GM19397 (cell line): Measurements from ENCODE around the gene SPSB3.

Source experiments
- ATAC-seq: cut with Tn5 transposase; IDR thresholded peaks from one replicate; pipeline ENCODE4 v1.9.1; 2021; ENCODE audit warnings: mild to moderate bottlenecking, moderate library complexity; ENCODE audit not compliant: unreplicated experiment

Gene SPSB3

GRCh38 chr16:1775846-1776671 is 6.3 kb downstream of the SPSB3 start:
- ATAC-seq, result no peak

DNA sequence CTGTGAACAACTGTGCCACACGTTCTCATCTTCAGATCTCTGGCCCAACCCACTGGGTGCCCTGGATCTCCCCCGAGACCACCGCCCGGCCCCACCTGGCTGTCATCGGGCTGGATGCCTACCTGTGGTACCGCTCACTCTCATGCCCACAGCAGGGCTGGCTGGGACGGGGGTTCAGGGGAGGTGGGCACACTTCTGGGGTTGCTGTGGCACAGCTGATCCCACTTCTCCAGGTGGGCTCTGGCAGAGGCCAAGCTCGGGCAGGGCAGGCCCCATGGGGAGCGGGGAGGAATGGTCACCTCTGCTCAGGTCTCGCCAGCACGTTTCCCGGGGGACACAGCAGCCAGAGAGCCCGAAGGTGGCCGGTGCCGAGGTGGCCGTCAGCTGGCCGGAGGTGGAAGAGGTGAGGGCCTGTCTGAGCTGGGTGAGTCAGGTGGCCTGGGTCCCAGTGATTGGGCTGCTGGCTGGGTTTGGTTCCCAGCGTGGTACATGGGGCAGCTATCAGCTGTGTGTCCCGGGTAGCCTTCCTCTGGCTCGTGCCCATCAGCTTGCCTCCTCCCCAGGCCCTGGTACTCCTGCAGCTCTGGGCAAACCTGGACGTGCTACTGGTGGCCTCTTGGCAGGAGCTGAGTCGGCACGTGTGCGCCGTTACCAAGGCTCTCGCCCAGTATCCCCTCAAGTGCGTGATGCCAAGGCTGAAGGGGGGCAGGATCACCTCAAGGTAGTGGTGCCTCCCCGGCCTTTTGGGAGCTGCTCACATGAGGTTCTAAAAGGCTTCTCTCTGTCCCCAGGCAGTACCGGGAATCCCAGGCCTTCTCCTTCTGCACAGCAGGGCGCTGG is 7.1 kb downstream of the SPSB3 start:
- no peak for ATAC-seq

DNA sequence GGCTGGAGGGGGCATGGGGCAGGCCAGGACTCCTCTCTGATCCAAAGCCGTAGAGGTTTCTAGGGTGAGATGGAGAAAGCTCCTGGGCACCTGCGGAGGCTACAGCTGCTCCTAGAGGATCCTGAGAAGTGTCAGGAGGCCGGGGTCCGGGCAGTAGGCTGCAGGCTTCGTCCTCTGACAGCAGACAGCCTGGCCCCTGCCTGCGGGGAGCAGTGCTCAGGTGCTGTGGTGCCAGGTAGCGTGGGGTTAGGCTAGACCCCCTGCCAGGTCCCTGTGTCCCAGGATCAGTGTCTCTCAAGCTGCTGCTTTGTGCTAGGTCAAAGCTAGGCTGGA is 8.0 kb downstream of the SPSB3 start:
- no peak for ATAC-seq

DNA sequence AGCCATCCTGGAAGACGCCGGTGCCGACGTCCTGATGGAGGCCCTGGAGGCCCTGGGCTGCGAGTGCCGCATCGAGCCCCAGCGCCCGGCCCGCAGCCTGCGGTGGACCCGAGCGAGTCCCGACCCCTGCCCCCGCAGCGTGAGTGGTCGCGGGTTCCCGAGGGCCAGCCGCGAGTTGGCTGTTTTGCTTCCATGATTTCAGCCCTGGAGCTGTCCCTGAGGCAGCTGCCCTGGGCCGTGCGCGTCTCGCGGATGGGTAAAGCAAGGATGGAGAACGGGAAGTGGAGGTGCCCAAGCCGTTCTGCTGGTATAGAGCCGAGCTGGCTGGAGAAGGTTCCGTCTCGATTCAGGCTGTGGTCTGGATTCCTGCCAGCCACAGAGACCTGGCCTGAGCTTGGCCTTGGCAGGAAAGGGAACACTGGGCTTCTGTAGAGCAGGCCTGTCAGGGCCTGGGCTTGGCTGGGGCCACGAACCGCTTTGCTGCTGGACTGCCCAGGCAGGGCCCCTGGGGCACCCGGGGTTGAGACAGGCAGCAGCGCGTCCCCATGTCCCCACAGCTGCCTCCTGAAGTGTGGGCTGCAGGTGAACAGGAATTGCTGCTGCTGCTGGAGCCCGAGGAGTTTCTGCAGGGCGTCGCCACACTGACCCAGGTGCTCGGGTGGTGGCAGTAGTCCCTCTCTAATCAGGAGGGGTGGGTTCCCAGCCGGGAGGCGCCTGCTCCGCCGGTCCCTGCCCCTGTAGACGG is 8.5 kb downstream of the SPSB3 start:
- no peak for ATAC-seq

GRCh38 chr16:1772908-1773702 is 9.3 kb downstream of the SPSB3 start, which contains the start of gene MRPS34:
Gene MRPS34 (minus strand): TSS chr16:1773134. CDS start chr16:1773119, 15 bp downstream.
- ATAC-seq, result peak; percentile 47

GRCh38 chr16:1772362-1772907 is 9.9 kb downstream of the SPSB3 start, which contains the start of gene EME2:
Gene EME2 (plus strand): TSS chr16:1772810. CDS start chr16:1773228, 418 bp downstream.
- ATAC-seq, result peak; percentile 3

GRCh38 chr16:1771864-1772361 is 10.5 kb downstream of the SPSB3 start:
- no peak for ATAC-seq

GRCh38 chr16:1771188-1771863 is 11.0 kb downstream of the SPSB3 start, which contains the start of gene NME3:
Gene NME3 (minus strand): TSS chr16:1771543. CDS start chr16:1771534, 9 bp downstream.
- peak; percentile 26 for ATAC-seq

DNA sequence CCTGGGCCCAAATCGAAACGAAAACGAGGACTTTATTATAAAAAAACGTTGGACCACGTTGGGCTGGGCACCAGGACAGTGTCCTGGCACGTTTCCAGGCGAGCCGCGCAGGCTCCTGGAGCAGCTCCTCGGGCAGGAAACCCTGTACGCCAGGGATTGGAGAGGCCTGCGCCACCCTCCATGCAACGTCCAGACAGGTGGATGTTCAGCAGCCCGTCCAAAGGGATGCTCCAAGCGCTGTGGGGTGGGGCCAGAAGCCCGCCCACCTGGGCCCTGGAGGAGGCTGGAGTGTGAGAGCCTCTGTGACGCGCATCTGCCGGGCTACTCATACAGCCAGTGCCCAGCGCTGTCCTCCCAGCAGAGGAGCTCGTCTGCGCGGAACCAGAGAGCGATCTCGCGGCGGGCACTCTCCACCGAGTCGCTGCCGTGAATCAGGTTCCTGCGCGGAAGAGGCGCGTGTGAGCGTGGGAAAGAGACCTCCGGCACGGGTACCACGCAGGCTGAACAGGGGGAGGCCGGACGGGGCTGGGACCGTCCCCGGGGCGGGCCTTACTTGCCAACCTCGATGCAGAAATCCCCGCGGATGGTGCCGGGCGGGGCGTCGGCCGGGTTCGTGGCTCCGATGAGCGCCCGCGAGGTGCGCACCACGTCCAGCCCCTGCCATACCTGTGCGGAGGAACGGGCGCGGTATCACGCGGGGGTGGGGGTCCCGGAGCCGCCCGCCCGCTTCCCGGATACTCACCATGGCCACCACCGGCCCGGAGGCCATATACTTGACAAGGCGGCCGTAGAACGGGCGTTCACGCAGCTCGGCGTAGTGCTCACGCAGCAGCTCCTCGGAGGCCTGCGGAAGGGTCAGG is 11.8 kb downstream of the SPSB3 start:
- no peak for ATAC-seq

- ATAC-seq, result no peak
Observed at GRCh38 chr16:1769402-1770300, 12.7 kb downstream of the SPSB3 start.

GRCh38 chr16:1768767-1769401 is 13.5 kb downstream of the SPSB3 start:
- ATAC-seq, result no peak

DNA sequence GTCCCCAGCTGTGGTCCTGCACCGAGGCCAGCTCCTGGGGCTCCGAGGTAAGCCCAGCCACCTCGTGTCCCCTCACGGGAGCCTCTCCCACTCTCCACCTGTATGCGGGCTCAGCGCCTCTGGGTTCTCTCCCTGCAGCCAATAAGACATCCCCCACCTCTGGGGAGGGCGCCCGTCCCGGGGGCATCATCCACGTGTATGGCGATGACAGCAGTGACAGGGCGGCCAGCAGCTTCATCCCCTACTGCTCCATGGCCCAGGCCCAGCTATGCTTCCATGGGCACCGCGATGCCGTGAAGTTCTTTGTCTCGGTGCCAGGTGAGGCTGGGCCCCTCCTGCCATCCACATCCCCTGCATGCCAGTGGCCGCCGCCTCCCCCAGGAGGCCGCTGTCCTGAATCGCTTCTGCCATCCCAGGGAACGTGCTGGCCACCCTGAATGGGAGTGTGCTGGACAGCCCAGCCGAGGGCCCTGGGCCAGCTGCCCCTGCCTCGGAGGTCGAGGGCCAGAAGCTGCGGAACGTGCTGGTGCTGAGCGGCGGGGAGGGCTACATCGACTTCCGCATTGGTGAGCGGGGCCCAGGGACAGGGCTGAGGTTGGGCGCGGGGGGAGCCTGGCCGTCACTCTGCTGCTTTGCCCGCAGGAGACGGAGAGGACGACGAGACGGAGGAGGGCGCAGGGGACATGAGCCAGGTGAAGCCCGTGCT is 14.2 kb downstream of the SPSB3 start:
- no peak for ATAC-seq

GRCh38 chr16:1767116-1767994 is 15.0 kb downstream of the SPSB3 start:
- ATAC-seq, result no peak

GRCh38 chr16:1766701-1767100 is 15.7 kb downstream of the SPSB3 start:
- ATAC-seq, result no peak

- ATAC-seq, result no peak
Observed at GRCh38 chr16:1766231-1766630, 16.1 kb downstream of the SPSB3 start.
